ENCODE results near the gene RABEPK. TPM values are rescaled to one million over a fixed set of nuclear protein-coding genes. Genes with fewer than 3 reads are reported as not detected.
A peak's percentile ranks its signal among the peaks of the same experiment; 100 is the strongest.

RABEPK gene
- total and polyA plus RNA-seq, 2 of the 4 experiments (the other 2 are of a cell fraction): 43.9 to 59.7 TPM

GRCh38 chr9:125160750-125161149 lies 39.6 kb upstream of the RABEPK start:
- peak overlapping the region; percentile 56 for H2BK5ac ChIP-seq (ENCODE audit: low read depth, low read length, poor library complexity, severe bottlenecking)
- H3K4me2 ChIP-seq (ENCODE audit: low read depth, low read length): no peak overlapping the region; the same call in 1 of the 2 replicates
- no peak overlapping the region for H2AK9ac ChIP-seq (replicated peaks; ENCODE audit: low read depth, low read length, poor library complexity)
- BruUV-seq (replicated peaks): no TSS peak
- no peak overlapping the region for H2AK5ac ChIP-seq (ENCODE audit: low read depth, low read length)
- H2AFZ ChIP-seq (replicated peaks; ENCODE audit: low read length, poor library complexity): no peak overlapping the region
- H4K20me1 ChIP-seq (ENCODE audit: insufficient read depth, low read length): peaks cover 15% of the 10 kb centered on the region; the same call in 1 of the 2 replicates
- peaks cover 9% of the 10 kb centered on the region for H3K4me1 ChIP-seq (ENCODE audit: control insufficient read depth, insufficient read depth, low read length)
- no peak overlapping the region for H2BK120ac ChIP-seq (ENCODE audit: low read depth, low read length)
- H3K14ac ChIP-seq (replicated peaks; ENCODE audit: low read depth, low read length): no peak overlapping the region
- no peak overlapping the region; a peak in 1 of 4 replicates for H4K8ac ChIP-seq (ENCODE audit: low read depth in 2 of 2, low read length in 2 of 2)
- H3K4me3 ChIP-seq (ENCODE audit: insufficient read depth, low read depth, low read length): no peak overlapping the region
- H3K79me1 ChIP-seq (ENCODE audit: low read depth in 1 of 2, low read length in 2 of 2): peaks cover 19 to 56% of the 10 kb centered on the region in 2 experiments
- 0 out of 2 replicates have a peak, but pooled peaks cover 6% of the 10 kb centered on the region for H3K9me1 ChIP-seq (ENCODE audit: insufficient read depth, low read length)
- ChIA-PET POLR2A (ENCODE audit: unreplicated experiment) (no interaction called here), CTCF (interaction anchor here (0.8 kb wide), 1 partner anchor 18 kb away, joined by 3 read pairs; the partner anchor contains the start of gene SCAI)
- peaks cover 4% of the 10 kb centered on the region; the same call in 1 of the 2 replicates for H3K36me3 ChIP-seq (ENCODE audit: control insufficient read depth, insufficient read depth, low read length)
- H3K23ac ChIP-seq (ENCODE audit: low read depth, low read length): no peak overlapping the region
- dilution Hi-C loops (cut with HindIII; ENCODE audit: low sequenced_read_pairs, unreplicated experiment) (no loop called here), intact Hi-C loops (cut with micrococcal nuclease) (no loop called here), in situ Hi-C loops (cut with MboI; ENCODE audit: low sequenced_read_pairs) (no loop called here)
- H3K4ac ChIP-seq (ENCODE audit: low read depth, low read length): no peak overlapping the region
- no peak overlapping the region for H4K5ac ChIP-seq (ENCODE audit: low read depth, low read length)
- H2BK20ac ChIP-seq (ENCODE audit: low read depth, low read length): no peak overlapping the region
- H2BK15ac ChIP-seq (ENCODE audit: low read depth, low read length): no peak overlapping the region
- no peaks in the 10 kb centered on the region for H3K27me3 ChIP-seq (ENCODE audit: control insufficient read depth, insufficient read depth, low read length)
- H3K18ac ChIP-seq (ENCODE audit: low read depth, low read length): no peak overlapping the region
- peak; percentile 82 for ATAC-seq (ENCODE audit: low read depth)
- no peak overlapping the region for H3K9ac ChIP-seq (ENCODE audit: low read depth, low read length)
- H3K56ac ChIP-seq (ENCODE audit: extremely low read depth, insufficient read depth, low read length): no peak overlapping the region
- H3K27ac ChIP-seq (ENCODE audit: insufficient read depth, low read length): peak overlapping the region; percentile 71; the same call in 1 of the 2 replicates
- H4K91ac ChIP-seq (ENCODE audit: insufficient read depth, low read depth, low read length): no peak overlapping the region
- H3K9me3 ChIP-seq (ENCODE audit: control insufficient read depth, insufficient read depth, low read length): no peaks in the 10 kb centered on the region
- TF ChIP-seq POLR2A (IDR thresholded peaks at IDR 0.05; ENCODE audit: low read depth, low read length) (no peak), ELK1 (IDR thresholded peaks at IDR 0.05; ENCODE audit: borderline replicate concordance, low read depth, low read length) (no peak), RFX5 (IDR thresholded peaks at IDR 0.05; ENCODE audit: low read depth, low read length) (no peak)
- no peak for DNase-seq
